ENCODE data around the gene TPX2.

TPX2 gene

GRCh38 chr20:31738729-31739549 is at the start of gene TPX2:
TSS of gene TPX2 (plus strand) at chr20:31739290. CDS start at chr20:31757477, 18,187 bp downstream.
- DNase-seq (peak; percentile 88), ATAC-seq (peak; percentile 98)

- ATAC-seq (no peak), DNase-seq (no peak)
Measured at GRCh38 chr20:31690124-31690666, 48.9 kb upstream of the TPX2 start.

GRCh38 chr20:31691646-31692275 is 47.3 kb upstream of the TPX2 start:
- no peak for DNase-seq
- ATAC-seq: peak; percentile 40

GRCh38 chr20:31693402-31693801 is 45.7 kb upstream of the TPX2 start:
- DNase-seq (no peak), ATAC-seq (no peak)

- no peak for ATAC-seq
- DNase-seq: no peak
Measured at GRCh38 chr20:31693987-31694661, 45.0 kb upstream of the TPX2 start.

GRCh38 chr20:31694842-31695593 is 44.1 kb upstream of the TPX2 start:
- ATAC-seq: no peak

GRCh38 chr20:31695849-31696804 is 43.0 kb upstream of the TPX2 start:
- DNase-seq (no peak), ATAC-seq (no peak)

More at GRCh38 chr20:31694842-31695593, 44.1 kb upstream of the TPX2 start:
- DNase-seq: no peak

- no peak for ATAC-seq
Measured at GRCh38 chr20:31698243-31698802, 40.8 kb upstream of the TPX2 start.

GRCh38 chr20:31698803-31699718 is 40.0 kb upstream of the TPX2 start:
- ATAC-seq (peak; percentile 68), DNase-seq (no peak)

More at GRCh38 chr20:31698243-31698802, 40.8 kb upstream of the TPX2 start:
- no peak for DNase-seq

- DNase-seq: no peak
- no peak for ATAC-seq
Measured at GRCh38 chr20:31699801-31700728, 39.0 kb upstream of the TPX2 start.

- DNase-seq (no peak), ATAC-seq (no peak)
Measured at GRCh38 chr20:31700747-31701146, 38.3 kb upstream of the TPX2 start.

- DNase-seq (no peak), ATAC-seq (no peak)
Measured at GRCh38 chr20:31701591-31701990, 37.5 kb upstream of the TPX2 start.

GRCh38 chr20:31704225-31705119 is 34.6 kb upstream of the TPX2 start:
- no peak for ATAC-seq

GRCh38 chr20:31705191-31705590 is 33.9 kb upstream of the TPX2 start:
- no peak for DNase-seq
- ATAC-seq: no peak

More at GRCh38 chr20:31704225-31705119, 34.6 kb upstream of the TPX2 start:
- no peak for DNase-seq

- DNase-seq: no peak
- ATAC-seq: no peak
Measured at GRCh38 chr20:31705598-31706597, 33.2 kb upstream of the TPX2 start.

Data from stimulated activated naive CD8-positive, alpha-beta T cell treated with anti-CD3 and anti-CD28 coated beads, Interleukin-15, Interleukin-2, amounts not matched to agents 100 U/mL and 50 U/mL, for 24 hours (primary cell).